GM10248 (cell line): ENCODE data around the gene EXD3.

Source experiments
- CTCF ChIA-PET: fragments of 300-600 bp; sonication (Branson Sonifier 250); formaldehyde crosslinking; extraction: SDS; loops from one replicate; lab custom pipeline; 2021; ENCODE audit warnings: antibody characterized with exemption; lab: Yijun Ruan, JAX
- POLR2A ChIA-PET: fragments of 350-650 bp; sonication (Branson Sonifier 250); formaldehyde crosslinking; extraction: SDS; loops from one replicate; lab custom pipeline; 2020; ENCODE audit warnings: antibody characterized with exemption; lab: Yijun Ruan, JAX
- DNase-seq: peaks from one replicate; pipeline ENCODE4 v3.0.0; 2012; ENCODE audit errors: extremely low spot score
- CTCF ChIP-seq: IDR thresholded peaks from 2 replicates; pipeline ENCODE4 v1.5.1; 2012; ENCODE audit warnings: mild to moderate bottlenecking, low read depth; ENCODE audit errors: extremely low read depth, missing control alignments, control extremely low read depth

The EXD3 gene

GRCh38 chr9:137280474-137281344 lies 142.3 kb downstream of the EXD3 start:
- peak; percentile 41 for TF ChIP-seq CTCF
- ChIA-PET CTCF (interaction anchor here (0.8 to 2.2 kb wide), 3 partner anchors 22 to 46 kb away, joined by 3 to 10 read pairs (median 3); partner anchors contain the start of gene NRARP), POLR2A (interaction anchor here (0.6 kb wide), 1 partner anchor 23 kb away, joined by 4 read pairs; no protein-coding TSS in a partner anchor)
- DNase-seq: peak; percentile 67

GRCh38 chr9:137279741-137280473 lies 143.1 kb downstream of the EXD3 start:
- no peak for TF ChIP-seq CTCF
- POLR2A ChIA-PET: interaction anchor here (0.6 kb wide), 1 partner anchor 22 kb away, joined by 4 read pairs; no protein-coding TSS in a partner anchor
- CTCF ChIA-PET: interaction anchor here (0.7 to 1.6 kb wide), 4 partner anchors 11 to 143 kb away, joined by 3 read pairs; partner anchors contain the start of genes EXD3 and NOXA1
- no peak for DNase-seq

GRCh38 chr9:137278721-137279711 lies 143.9 kb downstream of the EXD3 start:
- ChIA-PET POLR2A (no interaction called here), CTCF (interaction anchor here (0.7 to 1.6 kb wide), 3 partner anchors 10 to 144 kb away, joined by 3 read pairs; partner anchors contain the start of genes EXD3 and NOXA1)
- TF ChIP-seq CTCF: no peak
- no peak for DNase-seq

GRCh38 chr9:137278061-137278701 lies 144.8 kb downstream of the EXD3 start:
- ChIA-PET POLR2A (interaction anchor here (1.0 to 2.0 kb wide), 3 partner anchors 9 to 36 kb away, joined by 3 to 7 read pairs (median 6); partner anchors contain the start of gene NRARP), CTCF (interaction anchor here (0.7 to 2.4 kb wide), 5 partner anchors 8 to 41 kb away, joined by 3 to 11 read pairs (median 4); partner anchors contain the start of gene NRARP)
- DNase-seq: no peak
- TF ChIP-seq CTCF: no peak

- POLR2A ChIA-PET: interaction anchor here (0.6 to 2.0 kb wide), 6 partner anchors 10 to 346 kb away, joined by 3 to 7 read pairs (median 4); partner anchors contain the start of gene NRARP
- peak; percentile 93 for DNase-seq
- CTCF ChIA-PET: interaction anchor here (0.7 to 2.4 kb wide), 7 partner anchors 8 to 209 kb away, joined by 3 to 11 read pairs (median 4); partner anchors contain the start of gene NRARP
- peak; percentile 37 for TF ChIP-seq CTCF
These were observed 145.5 kb downstream of the EXD3 start, which contains the start of gene TOR4A for GRCh38 chr9:137277329-137278041. Gene TOR4A, plus strand, starts transcription at chr9:137277726. Its CDS starts 964 bp downstream, at chr9:137278690.
